Measurements from ENCODE around the gene KDM4C.

DNA sequence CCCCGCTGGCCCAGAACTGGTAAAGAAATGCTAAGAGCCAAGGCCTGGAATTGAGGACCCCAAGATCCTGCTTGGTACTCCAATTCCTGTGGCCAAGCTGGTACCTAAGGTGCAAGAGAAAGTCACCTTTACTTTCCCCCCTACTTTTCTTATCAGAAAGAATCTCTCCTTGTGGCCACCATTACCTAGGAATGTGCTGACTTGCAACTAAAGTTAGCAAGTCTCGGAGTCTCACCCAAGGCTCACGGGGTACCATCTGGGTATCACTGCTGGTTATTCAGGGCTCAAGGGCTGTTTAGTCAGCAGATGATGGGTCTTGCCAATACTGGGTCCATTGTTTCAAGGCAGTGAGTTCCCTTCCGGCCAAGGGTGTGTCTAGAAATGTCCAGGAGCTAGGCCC, 270.2 kb downstream of the KDM4C start:
- TF ChIP-seq, protein P1, sequence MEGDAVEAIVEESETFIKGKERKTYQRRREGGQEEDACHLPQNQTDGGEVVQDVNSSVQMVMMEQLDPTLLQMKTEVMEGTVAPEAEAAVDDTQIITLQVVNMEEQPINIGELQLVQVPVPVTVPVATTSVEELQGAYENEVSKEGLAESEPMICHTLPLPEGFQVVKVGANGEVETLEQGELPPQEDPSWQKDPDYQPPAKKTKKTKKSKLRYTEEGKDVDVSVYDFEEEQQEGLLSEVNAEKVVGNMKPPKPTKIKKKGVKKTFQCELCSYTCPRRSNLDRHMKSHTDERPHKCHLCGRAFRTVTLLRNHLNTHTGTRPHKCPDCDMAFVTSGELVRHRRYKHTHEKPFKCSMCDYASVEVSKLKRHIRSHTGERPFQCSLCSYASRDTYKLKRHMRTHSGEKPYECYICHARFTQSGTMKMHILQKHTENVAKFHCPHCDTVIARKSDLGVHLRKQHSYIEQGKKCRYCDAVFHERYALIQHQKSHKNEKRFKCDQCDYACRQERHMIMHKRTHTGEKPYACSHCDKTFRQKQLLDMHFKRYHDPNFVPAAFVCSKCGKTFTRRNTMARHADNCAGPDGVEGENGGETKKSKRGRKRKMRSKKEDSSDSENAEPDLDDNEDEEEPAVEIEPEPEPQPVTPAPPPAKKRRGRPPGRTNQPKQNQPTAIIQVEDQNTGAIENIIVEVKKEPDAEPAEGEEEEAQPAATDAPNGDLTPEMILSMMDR (IDR thresholded peaks at IDR 0.05): no peak
- TF ChIP-seq EZH2phosphoT487 (IDR thresholded peaks at IDR 0.05) (no peak), EZH2 (IDR thresholded peaks at IDR 0.05) (no peak)

Data from neural progenitor cell (in vitro differentiated cells).